ENCODE data around the gene GGT6.

The GGT6 gene

GRCh38 chr17:4513113-4514032, 47.0 kb downstream of the GGT6 start:
- Histone ChIP-seq H3K27ac (ENCODE audit: low read depth, low read length, poor library complexity, severe bottlenecking) (no peak overlapping the region), H3K9ac (ENCODE audit: low read length) (no peak overlapping the region), H4K20me1 (ENCODE audit: insufficient read depth, low read length) (no peaks in the 10 kb centered on the region)

GRCh38 chr17:4512156-4513112, 47.9 kb downstream of the GGT6 start:
- Histone ChIP-seq H3K4me2 (ENCODE audit: low read length) (no peak overlapping the region), H3K9ac (ENCODE audit: low read length) (no peak overlapping the region), H3K36me3 (ENCODE audit: insufficient read depth, low read length) (no peaks in the 10 kb centered on the region), H3F3A (ENCODE audit: insufficient read depth, low read length) (no peaks in the 10 kb centered on the region), H3K9me3 (ENCODE audit: low read length) (no peaks in the 10 kb centered on the region), H3K4me3 (ENCODE audit: low read depth, low read length, poor library complexity, severe bottlenecking) (no peak overlapping the region), H3K9me2 (ENCODE audit: low read depth, low read length) (no peaks in the 10 kb centered on the region), H4K20me1 (ENCODE audit: insufficient read depth, low read length) (no peaks in the 10 kb centered on the region), H2AFZ (ENCODE audit: low read length) (no peak overlapping the region), H3K27ac (ENCODE audit: low read depth, low read length, poor library complexity, severe bottlenecking) (no peak overlapping the region), H3K27me3 (ENCODE audit: insufficient read depth, low read length) (0 out of 2 replicates have a peak, but pooled peaks cover 16% of the 10 kb centered on the region), H3K79me2 (ENCODE audit: insufficient read depth, low read length) (no peaks in the 10 kb centered on the region), H3K4me1 (ENCODE audit: insufficient read depth, low read length, severe bottlenecking) (no peaks in the 10 kb centered on the region)
- TF ChIP-seq EZH2 (IDR thresholded peaks at IDR 0.05; ENCODE audit: borderline replicate concordance, low read length) (no peak), CTCF (IDR thresholded peaks at IDR 0.05; ENCODE audit: low read length) (no peak)

More at GRCh38 chr17:4513113-4514032, 47.0 kb downstream of the GGT6 start:
- Histone ChIP-seq H2AFZ (ENCODE audit: low read length) (no peak overlapping the region), H3K9me3 (ENCODE audit: low read length) (no peaks in the 10 kb centered on the region), H3K4me2 (ENCODE audit: low read length) (no peak overlapping the region), H3K27me3 (ENCODE audit: insufficient read depth, low read length) (0 out of 2 replicates have a peak, but pooled peaks cover 14% of the 10 kb centered on the region), H3K4me3 (ENCODE audit: low read depth, low read length, poor library complexity, severe bottlenecking) (no peak overlapping the region), H3K36me3 (ENCODE audit: insufficient read depth, low read length) (no peaks in the 10 kb centered on the region), H3K9me2 (ENCODE audit: low read depth, low read length) (no peaks in the 10 kb centered on the region), H3F3A (ENCODE audit: insufficient read depth, low read length) (no peaks in the 10 kb centered on the region), H3K79me2 (ENCODE audit: insufficient read depth, low read length) (no peaks in the 10 kb centered on the region), H3K4me1 (ENCODE audit: insufficient read depth, low read length, severe bottlenecking) (peaks cover under 1% of the 10 kb centered on the region)
- no peak for TF ChIP-seq EZH2 (IDR thresholded peaks at IDR 0.05; ENCODE audit: borderline replicate concordance, low read length)
- no peak for TF ChIP-seq CTCF (IDR thresholded peaks at IDR 0.05; ENCODE audit: low read length)

GRCh38 chr17:4511199-4511932, 49.0 kb downstream of the GGT6 start:
- Histone ChIP-seq H4K20me1 (ENCODE audit: insufficient read depth, low read length) (no peaks in the 10 kb centered on the region), H3K9me3 (ENCODE audit: low read length) (no peaks in the 10 kb centered on the region), H3F3A (ENCODE audit: insufficient read depth, low read length) (no peaks in the 10 kb centered on the region), H3K4me2 (ENCODE audit: low read length) (no peak overlapping the region), H2AFZ (ENCODE audit: low read length) (no peak overlapping the region), H3K9me2 (ENCODE audit: low read depth, low read length) (no peaks in the 10 kb centered on the region), H3K27me3 (ENCODE audit: insufficient read depth, low read length) (peaks cover 16% of the 10 kb centered on the region; the same call in 1 of the 2 replicates), H3K4me1 (ENCODE audit: insufficient read depth, low read length, severe bottlenecking) (no peaks in the 10 kb centered on the region), H3K79me2 (ENCODE audit: insufficient read depth, low read length) (no peaks in the 10 kb centered on the region), H3K9ac (ENCODE audit: low read length) (no peak overlapping the region), H3K36me3 (ENCODE audit: insufficient read depth, low read length) (no peaks in the 10 kb centered on the region), H3K4me3 (ENCODE audit: low read depth, low read length, poor library complexity, severe bottlenecking) (no peak overlapping the region), H3K27ac (ENCODE audit: low read depth, low read length, poor library complexity, severe bottlenecking) (no peak overlapping the region)
- TF ChIP-seq CTCF (IDR thresholded peaks at IDR 0.05; ENCODE audit: low read length) (no peak), EZH2 (IDR thresholded peaks at IDR 0.05; ENCODE audit: borderline replicate concordance, low read length) (no peak)

All from OCI-LY1 (cell line).